Fibroblast of skin of left biceps (primary cell): ENCODE measurements around the gene PBX1.
"Not testable (repeated sequence)": the region's sequence is repeated elsewhere in the genome, so short reads cannot be mapped to it uniquely, and the experiment has no call there.

Experiments used
- DNase-seq, 2 experiments: peaks; one replicate each; pipeline ENCODE4 v3.0.0-alpha.2; 2013; ENCODE audit warnings: low read depth in 2 of 2

Gene PBX1

GRCh38 chr1:164640686-164641352, 81.8 kb downstream of the PBX1 start:
- no peak for DNase-seq

- DNase-seq = no peak
Measured at GRCh38 chr1:164641353-164641730, 82.4 kb downstream of the PBX1 start.

DNA sequence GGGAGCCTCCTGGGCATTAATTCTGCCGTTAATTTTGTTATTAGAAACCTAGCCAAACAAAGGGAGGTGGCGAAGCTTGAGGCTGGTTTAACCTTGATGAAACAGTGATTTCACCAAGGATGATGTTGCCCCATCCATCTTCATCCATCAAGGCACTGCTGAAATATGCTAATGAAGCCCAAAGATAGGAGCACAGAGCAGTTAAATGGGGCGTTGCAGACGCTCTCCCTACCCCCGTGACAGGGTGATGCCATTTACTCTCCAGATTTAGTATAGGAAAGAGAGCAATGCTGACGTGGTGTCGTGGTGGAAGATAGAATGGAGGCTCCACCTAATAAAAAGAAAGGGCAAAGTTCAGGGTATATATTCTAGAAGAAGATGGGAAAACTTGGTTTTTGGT, 84.0 kb downstream of the PBX1 start:
- no peak for DNase-seq

DNA sequence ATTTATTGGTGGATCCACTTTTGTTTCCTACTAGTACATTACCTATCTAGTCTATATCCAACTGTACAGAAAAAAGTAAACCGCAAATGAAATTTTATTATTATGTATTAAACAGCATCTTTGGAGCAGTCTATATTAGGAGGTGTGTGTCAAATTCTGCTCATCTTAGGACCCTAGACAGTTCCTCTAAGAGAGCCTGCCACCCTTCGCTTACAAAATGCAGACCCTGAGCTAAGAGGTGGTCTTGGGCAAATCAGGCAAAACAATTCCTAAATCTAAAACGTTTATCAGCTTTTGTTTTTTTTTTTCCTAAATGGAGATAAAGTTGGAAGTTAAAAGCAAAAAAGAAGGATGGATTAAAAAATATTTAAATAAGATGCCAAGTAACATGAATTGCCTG, 85.3 kb downstream of the PBX1 start:
- DNase-seq = no peak

DNA sequence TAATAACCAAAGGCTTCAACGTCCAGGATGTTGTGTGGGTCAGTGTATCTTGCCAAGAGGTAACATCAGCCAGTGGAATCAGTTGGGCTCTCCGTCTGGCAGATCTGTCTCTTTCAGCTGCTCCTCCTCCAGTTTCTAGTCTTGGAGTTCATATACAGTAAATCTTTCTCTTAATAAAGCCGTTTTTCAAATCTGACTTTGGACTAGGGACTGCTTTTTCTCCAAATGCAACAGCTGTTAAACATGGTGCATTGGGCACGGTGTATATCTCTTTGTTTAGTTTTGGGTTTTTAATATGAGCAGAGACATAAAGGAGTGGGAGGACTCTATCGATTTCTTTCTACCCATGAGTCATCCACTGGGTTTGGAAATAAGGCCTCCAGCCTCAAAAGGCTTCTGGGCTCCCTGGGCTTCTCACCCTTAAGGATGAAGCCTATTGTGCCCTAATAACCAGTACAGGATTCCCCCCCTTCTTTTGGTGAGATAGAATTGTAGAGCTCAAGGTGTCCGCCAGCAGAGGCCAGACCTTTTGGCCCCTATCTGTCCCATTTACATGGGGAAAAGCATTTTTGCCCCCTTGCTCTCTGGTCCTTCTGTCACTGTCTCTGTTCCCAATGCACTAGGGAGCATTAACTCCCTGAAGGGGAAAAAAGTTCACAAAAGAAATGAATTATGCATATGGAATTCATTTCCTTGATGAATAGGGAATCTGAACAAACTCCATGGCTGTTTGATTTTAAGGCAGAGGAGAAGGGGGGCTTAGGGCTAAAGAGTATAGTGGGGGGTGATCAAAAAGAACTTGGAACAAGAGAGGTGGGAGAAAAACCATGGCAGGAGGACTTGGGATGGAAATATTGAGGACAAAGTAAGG, 86.0 kb downstream of the PBX1 start:
- DNase-seq = peak in 1 of 2 experiments; percentile 27

DNA sequence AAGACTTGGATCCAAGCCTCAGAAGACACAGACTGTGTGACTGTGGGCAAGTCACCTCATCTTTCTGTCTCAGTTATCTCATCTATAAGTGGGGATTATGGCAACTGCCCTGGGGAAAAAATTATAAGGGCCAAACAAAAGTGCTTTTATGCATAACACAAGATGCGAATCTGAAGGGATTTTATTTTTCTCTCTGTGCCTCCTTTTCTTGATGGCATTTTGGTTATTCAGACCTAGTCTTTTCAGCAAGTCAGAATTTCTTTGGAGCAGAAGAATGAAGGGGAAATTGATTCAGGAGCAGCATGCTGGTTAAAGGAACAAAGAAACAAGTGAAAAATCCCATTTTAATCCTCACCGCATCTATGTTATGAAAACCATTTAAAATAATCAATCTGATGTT, 86.9 kb downstream of the PBX1 start:
- no peak for DNase-seq

DNA sequence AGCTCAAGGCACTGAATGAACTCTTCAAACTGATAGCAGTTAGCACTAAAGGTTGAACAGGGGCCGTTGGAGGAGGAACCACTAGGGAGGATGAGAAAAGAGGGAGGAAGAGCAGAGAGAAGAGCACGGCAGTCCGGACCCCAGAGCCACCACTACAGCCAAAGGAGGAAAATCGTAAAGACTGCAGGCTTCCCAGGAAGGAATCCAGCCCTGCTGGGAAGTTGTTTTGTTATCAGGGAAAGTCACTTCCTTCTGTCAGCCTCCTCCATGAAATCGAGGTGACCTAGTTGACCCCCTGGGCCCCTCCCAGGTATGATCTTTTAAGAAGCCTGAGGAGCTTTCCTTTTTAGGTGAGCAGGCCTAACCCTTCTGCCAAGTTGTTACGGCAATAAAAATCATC, 88.2 kb downstream of the PBX1 start:
- no peak for DNase-seq

DNA sequence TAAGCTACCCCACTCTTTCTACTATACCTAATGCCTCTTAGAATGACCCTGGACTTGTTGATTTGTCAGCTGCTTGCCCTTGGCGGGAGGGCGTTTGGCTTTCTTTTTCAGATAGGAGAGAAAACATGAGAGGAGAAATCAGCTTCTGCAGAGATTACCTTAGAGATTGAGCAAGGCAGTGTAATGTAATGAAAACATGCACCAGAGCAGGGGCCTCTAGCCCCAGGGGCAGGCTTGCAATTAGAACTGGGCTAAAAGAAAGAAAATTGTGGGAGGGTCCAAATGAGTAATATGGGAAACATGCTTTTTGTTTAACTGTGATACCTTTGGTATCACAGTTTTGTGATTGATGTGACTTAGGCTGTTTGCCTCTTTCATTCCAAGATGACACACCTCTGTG, 89.7 kb downstream of the PBX1 start:
- no peak for DNase-seq

GRCh38 chr1:164649146-164649545, 90.2 kb downstream of the PBX1 start:
- DNase-seq = no peak

DNA sequence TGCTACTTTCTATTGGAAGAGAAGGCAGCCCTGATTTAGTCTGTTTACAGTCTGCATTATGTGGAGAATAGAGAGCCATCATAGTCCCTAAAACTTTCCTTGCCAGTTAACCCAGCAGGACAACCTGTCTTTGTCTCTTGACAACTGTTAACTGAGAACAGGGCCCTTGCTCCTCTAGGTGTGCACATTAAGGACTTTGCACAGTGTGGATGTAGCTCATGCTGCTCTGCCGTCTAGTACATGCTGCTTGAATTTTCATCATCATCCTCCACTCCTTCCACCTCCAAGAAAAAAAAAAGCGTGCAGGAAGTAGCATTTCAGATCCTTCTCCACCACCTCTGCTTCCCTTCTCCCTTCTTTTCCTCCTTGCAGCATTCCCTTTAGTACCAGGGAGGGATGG, 91.5 kb downstream of the PBX1 start:
- DNase-seq = no peak

GRCh38 chr1:164651351-164651951, 92.5 kb downstream of the PBX1 start:
- DNase-seq = no peak

DNA sequence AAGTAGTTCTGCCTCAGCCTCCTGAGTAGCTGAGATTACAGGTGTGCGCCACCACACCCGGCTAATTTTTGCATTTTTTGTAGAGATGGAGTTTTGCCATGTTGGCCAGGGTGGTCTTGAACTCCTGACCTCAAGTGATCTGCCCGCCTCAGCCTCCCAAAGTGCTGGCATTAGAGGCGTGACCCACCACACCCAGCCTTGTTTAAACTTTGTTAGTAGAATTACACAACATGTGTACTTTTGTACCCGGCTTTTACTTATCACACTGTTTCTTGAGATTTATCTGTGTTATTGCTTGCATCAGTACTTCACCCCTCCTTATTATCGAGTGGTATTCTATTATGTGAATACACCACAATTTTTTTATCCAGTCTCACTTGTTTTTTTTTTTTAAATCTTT, 94.0 kb downstream of the PBX1 start:
- DNase-seq = not testable (repeated sequence)

DNA sequence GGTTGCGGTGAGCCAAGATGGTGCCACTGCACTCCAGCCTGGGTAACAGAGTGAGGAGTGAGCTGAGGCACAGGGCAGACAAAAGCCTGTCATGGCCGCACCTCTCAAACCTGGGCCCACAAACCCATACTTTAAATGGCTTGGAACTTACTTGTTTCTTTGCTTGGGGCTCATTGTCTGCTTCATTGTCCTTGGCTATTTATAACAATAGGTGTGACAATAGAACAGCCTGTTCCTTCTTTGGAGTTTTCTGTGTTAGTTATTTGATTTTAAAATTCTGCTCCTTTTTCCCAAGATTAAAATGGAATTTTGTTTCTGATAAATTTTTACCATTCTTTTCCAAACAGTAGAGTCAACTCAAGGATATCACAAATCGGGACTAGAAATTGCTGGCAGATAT, 94.7 kb downstream of the PBX1 start:
- no peak for DNase-seq

- DNase-seq = no peak
Measured at GRCh38 chr1:164654200-164654599, 95.2 kb downstream of the PBX1 start.

GRCh38 chr1:164658864-164659263, 99.9 kb downstream of the PBX1 start:
- DNase-seq = no peak

GRCh38 chr1:164659621-164660411, 100.8 kb downstream of the PBX1 start:
- DNase-seq = no peak

DNA sequence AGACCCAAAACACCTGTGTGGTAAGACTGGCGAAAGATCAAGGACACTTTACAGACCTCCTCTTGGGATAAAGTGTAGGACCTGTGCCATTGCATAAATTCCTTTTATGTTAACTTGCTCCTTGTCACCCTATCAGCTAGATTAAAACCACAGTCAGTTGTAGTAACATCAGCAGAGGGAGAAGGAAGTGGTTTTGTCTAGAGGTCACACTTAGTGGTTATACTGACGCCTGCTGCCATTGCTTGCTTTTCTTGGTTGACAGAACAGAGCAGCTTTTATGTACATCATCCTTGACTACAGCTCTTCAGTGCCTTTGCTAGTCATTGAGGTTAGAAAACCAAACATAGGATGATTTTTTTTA, 101.4 kb downstream of the PBX1 start:
- no peak for DNase-seq

DNA sequence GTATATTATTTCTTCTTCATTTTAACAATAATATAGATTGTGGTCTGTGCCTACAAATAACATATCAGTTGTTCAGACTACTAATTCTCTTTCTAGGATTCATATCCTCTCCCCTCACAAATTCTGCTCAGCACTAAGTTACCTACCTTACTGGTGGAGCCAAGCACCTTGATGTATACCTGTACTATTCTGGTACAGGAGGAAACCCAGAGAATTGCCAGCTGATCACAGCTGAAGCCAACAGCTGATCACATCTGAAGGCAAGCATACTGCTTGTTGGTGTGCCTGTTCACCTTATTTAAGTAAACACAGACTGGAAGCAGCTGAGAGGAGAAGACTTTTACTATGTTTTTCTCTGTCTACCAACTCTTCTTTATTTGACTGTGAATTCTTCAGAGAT, 101.8 kb downstream of the PBX1 start:
- no peak for DNase-seq

- DNase-seq = no peak
Measured at GRCh38 chr1:164662462-164662861, 103.5 kb downstream of the PBX1 start.

- DNase-seq = no peak
Measured at GRCh38 chr1:164662955-164663354, 104.0 kb downstream of the PBX1 start.

GRCh38 chr1:164664127-164664526, 105.1 kb downstream of the PBX1 start:
- DNase-seq = no peak

DNA sequence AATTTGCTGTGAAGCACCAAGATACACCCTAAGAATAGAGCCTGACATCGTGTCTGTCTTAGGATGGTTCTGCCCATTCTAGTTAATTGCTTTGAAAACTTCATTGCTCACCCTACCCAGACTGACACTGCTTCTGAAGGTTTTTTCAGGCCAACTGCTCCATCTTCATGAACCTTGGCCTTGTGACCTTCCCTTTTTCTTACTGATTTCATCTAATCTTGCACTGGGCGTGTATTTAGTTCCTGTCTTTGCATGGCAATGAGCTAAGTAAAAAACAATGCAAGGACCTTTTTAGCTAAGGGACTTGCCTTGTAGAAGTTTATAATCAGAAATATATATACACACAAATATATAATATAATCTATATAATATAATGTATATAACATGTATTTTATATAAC, 108.0 kb downstream of the PBX1 start:
- no peak for DNase-seq
